Measurements from ENCODE around the gene COL5A3. TPM values are rescaled to one million over a fixed set of nuclear protein-coding genes. Genes with fewer than 3 reads are reported as not detected.

Gene COL5A3
- polyA plus RNA-seq, 1 experiment = 24.9 TPM

DNA sequence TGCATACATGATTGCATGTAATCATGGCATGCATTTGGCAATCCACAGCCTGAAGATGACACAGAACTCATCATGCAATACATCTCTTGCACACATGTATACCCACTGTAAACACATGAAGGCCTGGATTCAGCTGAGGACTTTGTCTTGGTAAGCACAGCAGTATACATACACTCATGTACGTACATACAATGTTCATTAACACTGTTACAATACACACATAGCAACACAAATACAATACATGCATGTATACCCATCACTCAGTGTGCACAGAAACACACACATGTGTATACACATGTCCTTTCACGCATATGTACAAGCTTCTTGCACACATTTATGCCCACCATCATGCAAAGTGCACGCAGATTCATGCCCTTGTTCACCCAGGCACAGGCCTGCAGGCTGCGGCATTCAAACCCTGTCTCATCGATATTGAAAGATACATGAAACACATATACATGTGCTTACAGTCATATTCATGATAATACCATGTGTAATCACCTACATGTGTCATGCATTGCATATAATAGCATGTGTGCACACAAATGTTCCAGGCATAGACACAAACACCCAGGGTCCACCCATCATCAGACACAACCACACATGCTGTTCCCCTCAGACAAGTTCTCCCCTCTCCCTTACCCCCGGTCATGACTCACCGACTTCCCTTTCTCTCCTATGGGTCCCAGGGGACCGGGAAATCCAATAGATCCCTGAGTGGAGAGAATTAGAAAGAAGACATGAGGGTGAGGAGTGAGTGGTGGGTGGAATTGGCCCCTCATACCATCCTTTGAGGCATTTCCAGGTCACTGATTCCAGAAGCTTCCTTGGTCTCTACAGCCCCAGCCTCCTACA, 28.7 kb downstream of the COL5A3 start:
- ChIA-PET CTCF (interaction anchor here (0.7 to 1.7 kb wide), 2 partner anchors 11 to 19 kb away, joined by 3 to 6 read pairs; no protein-coding TSS in a partner anchor), POLR2A (no interaction called here)
- TF ChIP-seq, protein P1, sequence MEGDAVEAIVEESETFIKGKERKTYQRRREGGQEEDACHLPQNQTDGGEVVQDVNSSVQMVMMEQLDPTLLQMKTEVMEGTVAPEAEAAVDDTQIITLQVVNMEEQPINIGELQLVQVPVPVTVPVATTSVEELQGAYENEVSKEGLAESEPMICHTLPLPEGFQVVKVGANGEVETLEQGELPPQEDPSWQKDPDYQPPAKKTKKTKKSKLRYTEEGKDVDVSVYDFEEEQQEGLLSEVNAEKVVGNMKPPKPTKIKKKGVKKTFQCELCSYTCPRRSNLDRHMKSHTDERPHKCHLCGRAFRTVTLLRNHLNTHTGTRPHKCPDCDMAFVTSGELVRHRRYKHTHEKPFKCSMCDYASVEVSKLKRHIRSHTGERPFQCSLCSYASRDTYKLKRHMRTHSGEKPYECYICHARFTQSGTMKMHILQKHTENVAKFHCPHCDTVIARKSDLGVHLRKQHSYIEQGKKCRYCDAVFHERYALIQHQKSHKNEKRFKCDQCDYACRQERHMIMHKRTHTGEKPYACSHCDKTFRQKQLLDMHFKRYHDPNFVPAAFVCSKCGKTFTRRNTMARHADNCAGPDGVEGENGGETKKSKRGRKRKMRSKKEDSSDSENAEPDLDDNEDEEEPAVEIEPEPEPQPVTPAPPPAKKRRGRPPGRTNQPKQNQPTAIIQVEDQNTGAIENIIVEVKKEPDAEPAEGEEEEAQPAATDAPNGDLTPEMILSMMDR (IDR thresholded peaks at IDR 0.05; ENCODE audit: insufficient read depth, low read depth, low read length) = no peak
- H3K36me3 ChIP-seq (ENCODE audit: control insufficient read depth, insufficient read depth, low read length) = peaks cover 5% of the 10 kb centered on the region; the same call in 1 of the 2 replicates
- no peak overlapping the region for H3K4me3 ChIP-seq (ENCODE audit: low read depth, low read length)
- no peak for DNase-seq (ENCODE audit: low read depth)
- no peaks in the 10 kb centered on the region for H3K27me3 ChIP-seq (ENCODE audit: control insufficient read depth, insufficient read depth, low read length)

DNA sequence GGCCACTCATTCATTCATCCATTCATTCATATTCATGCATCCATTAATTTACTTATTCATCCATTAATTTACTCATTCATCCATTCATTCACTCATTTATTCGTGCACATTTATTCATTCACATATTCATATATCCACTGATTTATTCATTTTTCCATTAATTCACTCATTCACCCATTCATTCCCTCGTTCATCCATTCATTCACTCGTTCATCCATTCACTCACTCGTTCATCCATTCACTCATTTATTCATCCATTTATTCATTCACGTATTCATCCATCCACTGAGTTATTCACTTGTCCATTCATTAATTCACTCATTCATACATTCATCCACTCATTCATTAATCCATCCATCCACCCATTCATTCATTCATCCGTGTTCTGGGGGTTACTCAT, 38.2 kb downstream of the COL5A3 start:
- Histone ChIP-seq H3K36me3 (ENCODE audit: control insufficient read depth, insufficient read depth, low read length) (peaks cover 4% of the 10 kb centered on the region), H3K27me3 (ENCODE audit: control insufficient read depth, insufficient read depth, low read length) (no peaks in the 10 kb centered on the region), H3K4me3 (ENCODE audit: low read depth, low read length) (no peak overlapping the region)
- TF ChIP-seq, protein P1 (IDR thresholded peaks at IDR 0.05; ENCODE audit: insufficient read depth, low read depth, low read length) = no peak
- CTCF ChIA-PET = no interaction called here
- DNase-seq (ENCODE audit: low read depth) = no peak
- POLR2A ChIA-PET = no interaction called here

DNA sequence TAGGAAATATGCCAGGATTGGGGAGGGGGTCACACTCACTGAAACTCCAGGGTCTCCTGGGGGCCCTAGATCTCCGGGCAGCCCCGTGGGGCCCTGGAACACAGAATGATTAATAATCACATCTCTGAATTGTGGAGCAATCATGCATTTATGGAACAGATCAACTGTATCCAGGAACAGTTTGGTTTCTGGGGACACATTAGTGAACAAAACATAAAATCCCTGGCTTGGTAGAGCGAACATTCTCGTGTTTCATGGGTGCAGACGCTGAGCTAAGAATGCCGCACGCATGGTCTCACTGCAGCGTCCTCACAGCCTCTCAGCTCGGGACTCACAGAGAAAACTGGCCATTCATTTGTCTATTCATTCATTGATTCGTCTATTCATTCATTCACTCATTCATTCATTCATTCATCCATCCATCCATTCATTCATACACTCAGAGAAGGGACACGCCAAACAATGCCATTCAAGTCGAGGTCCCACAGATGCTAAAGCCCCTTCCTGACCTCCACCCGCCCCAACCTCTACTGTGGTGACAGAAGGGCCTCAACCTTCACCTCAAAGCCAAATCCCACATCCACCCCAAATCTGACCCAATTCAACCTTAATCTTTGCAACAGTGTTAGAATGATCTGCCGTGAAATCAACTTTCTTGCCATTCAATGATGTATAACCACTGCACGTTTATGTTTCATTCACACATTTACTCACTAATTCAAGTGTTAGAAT, 39.0 kb downstream of the COL5A3 start:
- no peak for DNase-seq (ENCODE audit: low read depth)
- peaks cover 4% of the 10 kb centered on the region for H3K36me3 ChIP-seq (ENCODE audit: control insufficient read depth, insufficient read depth, low read length)
- H3K27me3 ChIP-seq (ENCODE audit: control insufficient read depth, insufficient read depth, low read length) = no peaks in the 10 kb centered on the region
- CTCF ChIA-PET = interaction anchor here (1.3 kb wide), 1 partner anchor 10 kb away, joined by 4 read pairs; no protein-coding TSS in a partner anchor
- H3K4me3 ChIP-seq (ENCODE audit: low read depth, low read length) = no peak overlapping the region
- TF ChIP-seq, protein P1 (IDR thresholded peaks at IDR 0.05; ENCODE audit: insufficient read depth, low read depth, low read length) = no peak
- POLR2A ChIA-PET = no interaction called here

DNA sequence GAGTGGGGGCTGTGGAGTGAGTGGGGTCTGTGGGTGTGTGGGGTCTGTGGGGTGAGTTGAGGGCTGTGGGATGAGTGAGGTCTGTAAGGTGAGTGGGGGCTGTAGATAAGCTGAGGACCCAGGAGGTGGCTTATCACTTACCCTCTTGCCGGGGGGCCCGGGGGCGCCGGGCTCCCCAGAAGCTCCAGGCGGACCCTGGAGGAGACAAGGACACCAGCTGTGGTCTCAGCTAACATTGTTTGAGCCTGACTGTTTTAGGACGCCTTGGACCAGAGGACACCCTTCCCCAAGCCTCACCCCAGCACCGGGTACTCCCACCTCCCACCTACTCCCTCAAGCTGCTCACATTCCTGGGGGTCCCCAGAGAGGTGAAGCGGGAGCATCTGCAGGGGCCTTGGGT, 39.8 kb downstream of the COL5A3 start:
- DNase-seq (ENCODE audit: low read depth) = no peak
- Histone ChIP-seq H3K4me3 (ENCODE audit: low read depth, low read length) (no peak overlapping the region), H3K36me3 (ENCODE audit: control insufficient read depth, insufficient read depth, low read length) (peaks cover 4% of the 10 kb centered on the region), H3K27me3 (ENCODE audit: control insufficient read depth, insufficient read depth, low read length) (no peaks in the 10 kb centered on the region)
- ChIA-PET CTCF (interaction anchor here (1.3 kb wide), 1 partner anchor 10 kb away, joined by 4 read pairs; no protein-coding TSS in a partner anchor), POLR2A (no interaction called here)
- TF ChIP-seq, protein P1 (IDR thresholded peaks at IDR 0.05; ENCODE audit: insufficient read depth, low read depth, low read length) = no peak

DNA sequence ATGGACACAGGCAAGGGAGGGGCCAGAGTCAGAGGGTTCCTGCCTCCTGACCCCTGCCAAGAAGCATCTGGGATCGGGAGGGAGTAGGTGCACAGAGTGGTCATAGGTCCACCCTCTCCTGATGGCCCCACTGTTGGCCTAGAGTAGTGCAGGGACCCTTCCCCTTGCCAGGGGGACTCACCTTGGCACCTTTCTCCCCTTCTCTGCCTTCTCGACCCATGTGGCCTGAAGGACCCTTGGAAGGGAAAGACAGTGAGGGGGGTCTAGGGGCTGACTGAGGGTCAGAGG, 40.7 kb downstream of the COL5A3 start:
- Histone ChIP-seq H3K36me3 (ENCODE audit: control insufficient read depth, insufficient read depth, low read length) (peaks cover 4% of the 10 kb centered on the region), H3K4me3 (ENCODE audit: low read depth, low read length) (no peak overlapping the region), H3K27me3 (ENCODE audit: control insufficient read depth, insufficient read depth, low read length) (no peaks in the 10 kb centered on the region)
- ChIA-PET CTCF (no interaction called here), POLR2A (no interaction called here)
- TF ChIP-seq, protein P1 (IDR thresholded peaks at IDR 0.05; ENCODE audit: insufficient read depth, low read depth, low read length) = no peak
- no peak for DNase-seq (ENCODE audit: low read depth)
